GM23338 (cell line): Measurements from ENCODE around the gene ZNF8. TPM values are rescaled to one million over a fixed set of nuclear protein-coding genes. Genes with fewer than 3 reads are reported as not detected.

Experiments
- ATAC-seq: fragments of 200-7000 bp; cut with Tn5 transposase; 3 replicates; pipeline ENCODE4 v1.9.1; 2020
- DNase-seq: peaks from one replicate; pipeline ENCODE4 v3.0.0-alpha.2; 2015; ENCODE audit warnings: low spot score
- H2AFZ ChIP-seq: fragments of 200-600 bp; sonication (generic); 2 replicates; pipeline ENCODE4 v1.8.0; 2016; ENCODE audit warnings: antibody characterized with exemption, mild to moderate bottlenecking, moderate library complexity
- H3F3A ChIP-seq: fragments of 200-600 bp; sonication (generic); replicated peaks from 2 replicates; pipeline ENCODE4 v1.8.0; 2017; ENCODE audit warnings: antibody characterized with exemption, mixed run types, low read depth
- H3K27ac ChIP-seq: fragments of 200-600 bp; sonication (generic); 2 replicates; pipeline ENCODE4 v1.6.1; 2016; ENCODE audit warnings: low read depth
- H3K27me3 ChIP-seq: fragments of 200-600 bp; sonication (generic); 2 replicates; pipeline ENCODE4 v1.8.0; 2016; ENCODE audit warnings: mild to moderate bottlenecking, mixed run types, moderate library complexity; ENCODE audit not compliant: insufficient read depth
- H3K36me3 ChIP-seq: fragments of 200-600 bp; sonication (generic); 2 replicates; pipeline ENCODE4 v1.8.0; 2016; ENCODE audit warnings: mild to moderate bottlenecking; ENCODE audit not compliant: insufficient read depth
- H3K4me1 ChIP-seq: fragments of 200-600 bp; sonication (generic); 2 replicates; pipeline ENCODE4 v1.8.0; 2016; ENCODE audit warnings: mild to moderate bottlenecking, moderate library complexity; ENCODE audit not compliant: insufficient read depth
- H3K4me2 ChIP-seq: fragments of 200-600 bp; sonication (generic); 2 replicates; pipeline ENCODE4 v1.7.1; 2017; ENCODE audit warnings: mixed run types
- H3K4me3 ChIP-seq: fragments of 200-600 bp; sonication (generic); 2 replicates; pipeline ENCODE4 v1.6.1; 2016; ENCODE audit warnings: mixed run types
- H3K79me2 ChIP-seq: fragments of 200-600 bp; sonication (generic); replicated peaks from 2 replicates; pipeline ENCODE4 v1.8.0; 2017; ENCODE audit warnings: mild to moderate bottlenecking; ENCODE audit not compliant: insufficient read depth
- H3K9me2 ChIP-seq: fragments of 200-600 bp; sonication (generic); 2 replicates; pipeline ENCODE4 v1.8.0; 2017; ENCODE audit not compliant: insufficient read depth
- H4K20me1 ChIP-seq: fragments of 200-600 bp; sonication (generic); replicated peaks from 2 replicates; pipeline ENCODE4 v1.8.0; 2017; ENCODE audit warnings: mild to moderate bottlenecking; ENCODE audit not compliant: insufficient read depth
- H3K27ac Mint-ChIP-seq: 2 replicates; pipeline ENCODE4 v1.8.0; 2020; ENCODE audit warnings: inconsistent platforms, mild to moderate bottlenecking, moderate library complexity, mixed read lengths
- H3K27me3 Mint-ChIP-seq: 3 replicates; pipeline ENCODE4 v1.8.0; 2022; ENCODE audit warnings: low read depth, mild to moderate bottlenecking, moderate library complexity, mixed read lengths, inconsistent platforms; ENCODE audit not compliant: insufficient read depth, poor library complexity
- H3K36me3 Mint-ChIP-seq: 3 replicates; pipeline ENCODE4 v1.8.0; 2021; ENCODE audit warnings: low read depth, mild to moderate bottlenecking, inconsistent platforms, moderate library complexity, mixed read lengths
- H3K4me1 Mint-ChIP-seq: 3 replicates; pipeline ENCODE4 v1.8.0; 2020; ENCODE audit warnings: mild to moderate bottlenecking, inconsistent platforms, mixed read lengths
- H3K4me3 Mint-ChIP-seq: 3 replicates; pipeline ENCODE4 v1.8.0; 2021; ENCODE audit warnings: moderate library complexity, mild to moderate bottlenecking, inconsistent platforms, mixed read lengths
- H3K9me3 Mint-ChIP-seq: 3 replicates; pipeline ENCODE4 v1.8.0; 2020; ENCODE audit warnings: moderate library complexity, mild to moderate bottlenecking, inconsistent platforms, mixed read lengths
- CREB1 ChIP-seq: fragments of 250-450 bp; sonication (Bioruptor Pico); IDR thresholded peaks from 2 replicates; pipeline ENCODE4 v1.5.0; 2020; ENCODE audit warnings: low read depth, mild to moderate bottlenecking, moderate library complexity
- EZH2 ChIP-seq: fragments of 200-600 bp; sonication (generic); IDR thresholded peaks from one replicate; pipeline ENCODE4 v1.8.0; 2017; ENCODE audit warnings: antibody characterized with exemption, mild to moderate bottlenecking, low read depth; ENCODE audit not compliant: unreplicated experiment
- EZH2phosphoT487 ChIP-seq: fragments of 200-600 bp; sonication (generic); IDR thresholded peaks from one replicate; pipeline ENCODE4 v1.8.1; 2018; ENCODE audit warnings: antibody characterized with exemption; ENCODE audit not compliant: unreplicated experiment
- JUNB ChIP-seq: IDR thresholded peaks from one replicate; pipeline ENCODE4 v1.6.1; 2016; ENCODE audit warnings: antibody characterized with exemption; ENCODE audit not compliant: unreplicated experiment
- NANOG ChIP-seq: IDR thresholded peaks from 2 replicates; pipeline ENCODE4 v1.6.1; 2016; ENCODE audit warnings: antibody characterized with exemption, borderline replicate concordance
- POLR2AphosphoS5 ChIP-seq: IDR thresholded peaks from 2 replicates; pipeline ENCODE4 v1.6.1; 2016; ENCODE audit warnings: antibody characterized with exemption, low read depth
- STAT1 ChIP-seq: IDR thresholded peaks from one replicate; pipeline ENCODE4 v1.6.1; 2016; ENCODE audit warnings: antibody characterized with exemption; ENCODE audit not compliant: unreplicated experiment
- ZNF114 ChIP-seq: fragments of 250-450 bp; sonication (Bioruptor Pico); IDR thresholded peaks from 2 replicates; pipeline ENCODE4 v1.5.0; 2020; ENCODE audit warnings: mild to moderate bottlenecking, moderate library complexity
- ZNF331 ChIP-seq: fragments of 250-450 bp; sonication (Bioruptor Pico); IDR thresholded peaks from 2 replicates; pipeline ENCODE4 v1.5.0; 2020; ENCODE audit warnings: low read depth, mild to moderate bottlenecking, moderate library complexity
- polyA plus RNA-seq: library from polyadenylated mRNA; unstranded; fragments of >200 nt; fragmentation: Nextera tagmentation; extraction: Ambion mirVana; gene quantifications from 2 replicates; pipeline ENCODE4 v1.2.1, GENCODE V29; 2016
- total RNA-seq: library from RNA; depleted of rRNA; stranded (reverse); fragments of >200 nt; shearing (Covaris generic); gene quantifications from 2 replicates; pipeline ENCODE4 v1.2.3, GENCODE V29; 2014
- TF ChIP-seq, protein P1 (sequence below): IDR thresholded peaks from 2 replicates; pipeline ENCODE4 v1.6.1; 2016; ENCODE audit warnings: antibody characterized with exemption
- TF ChIP-seq, protein P2 (sequence below), 2 experiments: fragments of 200-600 bp in 1 of 2; sonication (generic) in 1 of 2; conservative IDR thresholded peaks; 2 replicates each; pipeline versions ENCODE4 v1.5.1 to v1.6.1; 2016 to 2017; ENCODE audit warnings: antibody characterized with exemption in 2 of 2, low read depth in 2 of 2, mild to moderate bottlenecking in 2 of 2, moderate library complexity in 1 of 2
- TF ChIP-seq, protein P3 (sequence below): IDR thresholded peaks from one replicate; pipeline ENCODE4 v1.6.1; 2018; ENCODE audit warnings: antibody characterized with exemption; ENCODE audit not compliant: unreplicated experiment
- TF ChIP-seq, protein P4 (sequence below): fragments of 250-450 bp; sonication (Bioruptor Pico); IDR thresholded peaks from 2 replicates; pipeline ENCODE4 v1.5.0; 2020; ENCODE audit warnings: mild to moderate bottlenecking, moderate library complexity

The ZNF8 gene
- total and polyA plus RNA-seq, 2 experiments from 2014 or later, result 4.3 to 30.3 TPM

DNA sequence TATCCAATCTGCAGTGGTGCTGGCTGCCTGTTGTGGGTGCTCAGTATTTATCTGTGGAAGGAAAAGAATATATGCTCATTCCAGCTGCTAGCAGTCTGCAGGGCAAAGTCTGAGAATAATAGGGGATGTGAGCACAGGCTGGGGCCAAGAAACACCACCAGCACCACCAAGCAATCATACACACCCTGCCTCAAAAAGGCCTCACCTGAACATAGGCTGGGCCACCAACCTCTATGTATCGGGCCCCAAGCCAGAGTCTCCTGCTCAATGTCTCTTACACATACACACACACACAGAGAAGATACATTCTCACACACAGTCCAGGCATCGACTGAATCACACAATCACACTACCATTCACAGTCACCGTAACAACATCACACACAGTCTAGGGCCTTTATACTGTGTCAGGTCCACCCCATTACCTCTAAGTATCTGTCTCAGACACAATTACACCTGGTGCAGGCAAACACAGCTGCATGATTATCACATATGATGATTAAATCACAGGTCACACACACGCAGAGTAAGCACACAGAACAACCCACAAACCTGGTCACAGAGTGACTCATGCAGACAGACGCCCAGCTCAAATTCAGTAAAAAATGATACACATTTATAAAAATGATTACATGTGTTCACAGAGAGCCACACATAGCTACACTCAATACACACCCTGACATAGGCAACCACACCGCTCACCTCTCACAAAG is 46.7 kb downstream of the ZNF8 start:
- no peaks in the 10 kb centered on the region for H3K9me2 ChIP-seq
- no peaks in the 10 kb centered on the region for H3K9me3 Mint-ChIP-seq
- H3K4me1 ChIP-seq, result peaks cover 10% of the 10 kb centered on the region; the same call in 1 of the 2 replicates
- ATAC-seq (no peak), DNase-seq (no peak)
- peaks cover 12% of the 10 kb centered on the region for H3K79me2 ChIP-seq
- H3K4me1 Mint-ChIP-seq, result peaks cover 2% of the 10 kb centered on the region; the same call in 1 of the 3 replicates
- no peak overlapping the region for H2AFZ ChIP-seq
- no peak overlapping the region for H3K27ac Mint-ChIP-seq
- H3K27ac ChIP-seq, result no peak overlapping the region
- TF ChIP-seq POLR2AphosphoS5, result no peak
- TF ChIP-seq, protein P1, sequence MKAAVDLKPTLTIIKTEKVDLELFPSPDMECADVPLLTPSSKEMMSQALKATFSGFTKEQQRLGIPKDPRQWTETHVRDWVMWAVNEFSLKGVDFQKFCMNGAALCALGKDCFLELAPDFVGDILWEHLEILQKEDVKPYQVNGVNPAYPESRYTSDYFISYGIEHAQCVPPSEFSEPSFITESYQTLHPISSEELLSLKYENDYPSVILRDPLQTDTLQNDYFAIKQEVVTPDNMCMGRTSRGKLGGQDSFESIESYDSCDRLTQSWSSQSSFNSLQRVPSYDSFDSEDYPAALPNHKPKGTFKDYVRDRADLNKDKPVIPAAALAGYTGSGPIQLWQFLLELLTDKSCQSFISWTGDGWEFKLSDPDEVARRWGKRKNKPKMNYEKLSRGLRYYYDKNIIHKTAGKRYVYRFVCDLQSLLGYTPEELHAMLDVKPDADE, result no peak
- TF ChIP-seq EZH2, result no peak
- TF ChIP-seq JUNB, result no peak
- TF ChIP-seq, protein P2, sequence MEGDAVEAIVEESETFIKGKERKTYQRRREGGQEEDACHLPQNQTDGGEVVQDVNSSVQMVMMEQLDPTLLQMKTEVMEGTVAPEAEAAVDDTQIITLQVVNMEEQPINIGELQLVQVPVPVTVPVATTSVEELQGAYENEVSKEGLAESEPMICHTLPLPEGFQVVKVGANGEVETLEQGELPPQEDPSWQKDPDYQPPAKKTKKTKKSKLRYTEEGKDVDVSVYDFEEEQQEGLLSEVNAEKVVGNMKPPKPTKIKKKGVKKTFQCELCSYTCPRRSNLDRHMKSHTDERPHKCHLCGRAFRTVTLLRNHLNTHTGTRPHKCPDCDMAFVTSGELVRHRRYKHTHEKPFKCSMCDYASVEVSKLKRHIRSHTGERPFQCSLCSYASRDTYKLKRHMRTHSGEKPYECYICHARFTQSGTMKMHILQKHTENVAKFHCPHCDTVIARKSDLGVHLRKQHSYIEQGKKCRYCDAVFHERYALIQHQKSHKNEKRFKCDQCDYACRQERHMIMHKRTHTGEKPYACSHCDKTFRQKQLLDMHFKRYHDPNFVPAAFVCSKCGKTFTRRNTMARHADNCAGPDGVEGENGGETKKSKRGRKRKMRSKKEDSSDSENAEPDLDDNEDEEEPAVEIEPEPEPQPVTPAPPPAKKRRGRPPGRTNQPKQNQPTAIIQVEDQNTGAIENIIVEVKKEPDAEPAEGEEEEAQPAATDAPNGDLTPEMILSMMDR (conservative IDR thresholded peaks at IDR 0.05; ENCODE audit: low read depth in 2 of 2), result no peak
- no peak for TF ChIP-seq ZNF114 (CRISPR knock-in tag)
- TF ChIP-seq, protein P3, sequence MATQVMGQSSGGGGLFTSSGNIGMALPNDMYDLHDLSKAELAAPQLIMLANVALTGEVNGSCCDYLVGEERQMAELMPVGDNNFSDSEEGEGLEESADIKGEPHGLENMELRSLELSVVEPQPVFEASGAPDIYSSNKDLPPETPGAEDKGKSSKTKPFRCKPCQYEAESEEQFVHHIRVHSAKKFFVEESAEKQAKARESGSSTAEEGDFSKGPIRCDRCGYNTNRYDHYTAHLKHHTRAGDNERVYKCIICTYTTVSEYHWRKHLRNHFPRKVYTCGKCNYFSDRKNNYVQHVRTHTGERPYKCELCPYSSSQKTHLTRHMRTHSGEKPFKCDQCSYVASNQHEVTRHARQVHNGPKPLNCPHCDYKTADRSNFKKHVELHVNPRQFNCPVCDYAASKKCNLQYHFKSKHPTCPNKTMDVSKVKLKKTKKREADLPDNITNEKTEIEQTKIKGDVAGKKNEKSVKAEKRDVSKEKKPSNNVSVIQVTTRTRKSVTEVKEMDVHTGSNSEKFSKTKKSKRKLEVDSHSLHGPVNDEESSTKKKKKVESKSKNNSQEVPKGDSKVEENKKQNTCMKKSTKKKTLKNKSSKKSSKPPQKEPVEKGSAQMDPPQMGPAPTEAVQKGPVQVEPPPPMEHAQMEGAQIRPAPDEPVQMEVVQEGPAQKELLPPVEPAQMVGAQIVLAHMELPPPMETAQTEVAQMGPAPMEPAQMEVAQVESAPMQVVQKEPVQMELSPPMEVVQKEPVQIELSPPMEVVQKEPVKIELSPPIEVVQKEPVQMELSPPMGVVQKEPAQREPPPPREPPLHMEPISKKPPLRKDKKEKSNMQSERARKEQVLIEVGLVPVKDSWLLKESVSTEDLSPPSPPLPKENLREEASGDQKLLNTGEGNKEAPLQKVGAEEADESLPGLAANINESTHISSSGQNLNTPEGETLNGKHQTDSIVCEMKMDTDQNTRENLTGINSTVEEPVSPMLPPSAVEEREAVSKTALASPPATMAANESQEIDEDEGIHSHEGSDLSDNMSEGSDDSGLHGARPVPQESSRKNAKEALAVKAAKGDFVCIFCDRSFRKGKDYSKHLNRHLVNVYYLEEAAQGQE, result no peak
- no peak for TF ChIP-seq ZNF331 (CRISPR knock-in tag)
- no peak for TF ChIP-seq CREB1 (CRISPR knock-in tag)
- TF ChIP-seq, protein P4, sequence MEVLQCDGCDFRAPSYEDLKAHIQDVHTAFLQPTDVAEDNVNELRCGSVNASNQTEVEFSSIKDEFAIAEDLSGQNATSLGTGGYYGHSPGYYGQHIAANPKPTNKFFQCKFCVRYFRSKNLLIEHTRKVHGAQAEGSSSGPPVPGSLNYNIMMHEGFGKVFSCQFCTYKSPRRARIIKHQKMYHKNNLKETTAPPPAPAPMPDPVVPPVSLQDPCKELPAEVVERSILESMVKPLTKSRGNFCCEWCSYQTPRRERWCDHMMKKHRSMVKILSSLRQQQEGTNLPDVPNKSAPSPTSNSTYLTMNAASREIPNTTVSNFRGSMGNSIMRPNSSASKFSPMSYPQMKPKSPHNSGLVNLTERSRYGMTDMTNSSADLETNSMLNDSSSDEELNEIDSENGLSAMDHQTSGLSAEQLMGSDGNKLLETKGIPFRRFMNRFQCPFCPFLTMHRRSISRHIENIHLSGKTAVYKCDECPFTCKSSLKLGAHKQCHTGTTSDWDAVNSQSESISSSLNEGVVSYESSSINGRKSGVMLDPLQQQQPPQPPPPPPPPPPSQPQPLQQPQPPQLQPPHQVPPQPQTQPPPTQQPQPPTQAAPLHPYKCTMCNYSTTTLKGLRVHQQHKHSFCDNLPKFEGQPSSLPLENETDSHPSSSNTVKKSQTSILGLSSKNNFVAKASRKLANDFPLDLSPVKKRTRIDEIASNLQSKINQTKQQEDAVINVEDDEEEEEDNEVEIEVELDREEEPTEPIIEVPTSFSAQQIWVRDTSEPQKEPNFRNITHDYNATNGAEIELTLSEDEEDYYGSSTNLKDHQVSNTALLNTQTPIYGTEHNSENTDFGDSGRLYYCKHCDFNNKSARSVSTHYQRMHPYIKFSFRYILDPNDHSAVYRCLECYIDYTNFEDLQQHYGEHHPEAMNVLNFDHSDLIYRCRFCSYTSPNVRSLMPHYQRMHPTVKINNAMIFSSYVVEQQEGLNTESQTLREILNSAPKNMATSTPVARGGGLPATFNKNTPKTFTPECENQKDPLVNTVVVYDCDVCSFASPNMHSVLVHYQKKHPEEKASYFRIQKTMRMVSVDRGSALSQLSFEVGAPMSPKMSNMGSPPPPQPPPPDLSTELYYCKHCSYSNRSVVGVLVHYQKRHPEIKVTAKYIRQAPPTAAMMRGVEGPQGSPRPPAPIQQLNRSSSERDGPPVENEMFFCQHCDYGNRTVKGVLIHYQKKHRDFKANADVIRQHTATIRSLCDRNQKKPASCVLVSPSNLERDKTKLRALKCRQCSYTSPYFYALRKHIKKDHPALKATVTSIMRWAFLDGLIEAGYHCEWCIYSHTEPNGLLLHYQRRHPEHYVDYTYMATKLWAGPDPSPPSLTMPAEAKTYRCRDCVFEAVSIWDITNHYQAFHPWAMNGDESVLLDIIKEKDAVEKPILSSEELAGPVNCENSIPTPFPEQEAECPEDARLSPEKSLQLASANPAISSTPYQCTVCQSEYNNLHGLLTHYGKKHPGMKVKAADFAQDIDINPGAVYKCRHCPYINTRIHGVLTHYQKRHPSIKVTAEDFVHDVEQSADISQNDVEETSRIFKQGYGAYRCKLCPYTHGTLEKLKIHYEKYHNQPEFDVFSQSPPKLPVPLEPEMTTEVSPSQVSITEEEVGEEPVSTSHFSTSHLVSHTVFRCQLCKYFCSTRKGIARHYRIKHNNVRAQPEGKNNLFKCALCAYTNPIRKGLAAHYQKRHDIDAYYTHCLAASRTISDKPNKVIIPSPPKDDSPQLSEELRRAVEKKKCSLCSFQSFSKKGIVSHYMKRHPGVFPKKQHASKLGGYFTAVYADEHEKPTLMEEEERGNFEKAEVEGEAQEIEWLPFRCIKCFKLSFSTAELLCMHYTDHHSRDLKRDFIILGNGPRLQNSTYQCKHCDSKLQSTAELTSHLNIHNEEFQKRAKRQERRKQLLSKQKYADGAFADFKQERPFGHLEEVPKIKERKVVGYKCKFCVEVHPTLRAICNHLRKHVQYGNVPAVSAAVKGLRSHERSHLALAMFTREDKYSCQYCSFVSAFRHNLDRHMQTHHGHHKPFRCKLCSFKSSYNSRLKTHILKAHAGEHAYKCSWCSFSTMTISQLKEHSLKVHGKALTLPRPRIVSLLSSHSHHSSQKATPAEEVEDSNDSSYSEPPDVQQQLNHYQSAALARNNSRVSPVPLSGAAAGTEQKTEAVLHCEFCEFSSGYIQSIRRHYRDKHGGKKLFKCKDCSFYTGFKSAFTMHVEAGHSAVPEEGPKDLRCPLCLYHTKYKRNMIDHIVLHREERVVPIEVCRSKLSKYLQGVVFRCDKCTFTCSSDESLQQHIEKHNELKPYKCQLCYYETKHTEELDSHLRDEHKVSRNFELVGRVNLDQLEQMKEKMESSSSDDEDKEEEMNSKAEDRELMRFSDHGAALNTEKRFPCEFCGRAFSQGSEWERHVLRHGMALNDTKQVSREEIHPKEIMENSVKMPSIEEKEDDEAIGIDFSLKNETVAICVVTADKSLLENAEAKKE (CRISPR knock-in tag), result no peak
- no peak for TF ChIP-seq NANOG
- no peak for TF ChIP-seq EZH2phosphoT487
- no peak for TF ChIP-seq STAT1
- H3K4me3 Mint-ChIP-seq, result no peak overlapping the region
- H3F3A ChIP-seq, result 0 out of 2 replicates have a peak, but pooled peaks cover 9% of the 10 kb centered on the region
- peak overlapping the region; percentile 94 for H3K4me3 ChIP-seq
- no peaks in the 10 kb centered on the region for H3K36me3 Mint-ChIP-seq
- peaks cover 7% of the 10 kb centered on the region; the same call in 1 of the 2 replicates for H4K20me1 ChIP-seq
- H3K36me3 ChIP-seq, result no peaks in the 10 kb centered on the region
- H3K27me3 ChIP-seq, result no peaks in the 10 kb centered on the region
- no peaks in the 10 kb centered on the region for H3K27me3 Mint-ChIP-seq
- H3K4me2 ChIP-seq, result peak overlapping the region; percentile 93
